GM21528 (cell line): ENCODE results near the gene INTS6.

Experiments used
- ATAC-seq: cut with Tn5 transposase; IDR thresholded peaks from one replicate; pipeline ENCODE4 v1.9.1; 2021; ENCODE audit warnings: mild to moderate bottlenecking, moderate library complexity; ENCODE audit not compliant: unreplicated experiment, low FRiP score

INTS6 gene

GRCh38 chr13:51326777-51327176 is 126.1 kb downstream of the INTS6 start:
- no peak for ATAC-seq

- ATAC-seq: no peak
Measured at GRCh38 chr13:51325837-51326236, 127.0 kb downstream of the INTS6 start.

- ATAC-seq: no peak
Measured at GRCh38 chr13:51324714-51325420, 128.0 kb downstream of the INTS6 start.

GRCh38 chr13:51323824-51324511 is 128.9 kb downstream of the INTS6 start:
- ATAC-seq: no peak

GRCh38 chr13:51322826-51323225 is 130.0 kb downstream of the INTS6 start:
- ATAC-seq: no peak

GRCh38 chr13:51321836-51322235 is 131.0 kb downstream of the INTS6 start:
- ATAC-seq: no peak

GRCh38 chr13:51318876-51319275 is 134.0 kb downstream of the INTS6 start:
- ATAC-seq: no peak

- ATAC-seq: no peak
Measured at GRCh38 chr13:51318015-51318414, 134.8 kb downstream of the INTS6 start.

- no peak for ATAC-seq
Measured at GRCh38 chr13:51317262-51317661, 135.6 kb downstream of the INTS6 start.

GRCh38 chr13:51313619-51314018 is 139.2 kb downstream of the INTS6 start:
- ATAC-seq: no peak

GRCh38 chr13:51311957-51312520 is 140.8 kb downstream of the INTS6 start:
- ATAC-seq: no peak
